ENCODE data around the gene NTMT1. TPM values are rescaled to one million over a fixed set of nuclear protein-coding genes. Genes with fewer than 3 reads are reported as not detected.

Gene NTMT1
- total RNA-seq, 3 donors from 2014 or later, result 22.0 to 32.0 (median 26.2) TPM

GRCh38 chr9:129676975-129677374 is 51.0 kb downstream of the NTMT1 start:
- TF ChIP-seq CTCF (IDR thresholded peaks at IDR 0.05), result no peak
- DNase-seq, result no peak

GRCh38 chr9:129677456-129677855 is 51.5 kb downstream of the NTMT1 start:
- Histone ChIP-seq H3K9me3 (no peaks in the 10 kb centered on the region), H3K36me3 (ENCODE audit: low read depth) (no peaks in the 10 kb centered on the region), H3K4me1 (ENCODE audit: low read depth) (no peaks in the 10 kb centered on the region), H3K4me3 (no peak overlapping the region)
- TF ChIP-seq CTCF (IDR thresholded peaks at IDR 0.05), result no peak
- DNase-seq (no peak), ATAC-seq (no peak)
- intact Hi-C loops (cut with DNase I, micrococcal nuclease), result no loop called here

More at GRCh38 chr9:129676975-129677374, 51.0 kb downstream of the NTMT1 start:
- ATAC-seq, result peak; percentile 66
- Histone ChIP-seq H3K4me3 (no peak overlapping the region), H3K36me3 (ENCODE audit: low read depth) (no peaks in the 10 kb centered on the region), H3K9me3 (no peaks in the 10 kb centered on the region), H3K4me1 (ENCODE audit: low read depth) (no peaks in the 10 kb centered on the region)
- intact Hi-C loops (cut with DNase I, micrococcal nuclease), result no loop called here

GRCh38 chr9:129678844-129679243 is 52.9 kb downstream of the NTMT1 start:
- intact Hi-C loops (cut with DNase I, micrococcal nuclease), result no loop called here

GRCh38 chr9:129679537-129679936 is 53.6 kb downstream of the NTMT1 start:
- H3K4me3 ChIP-seq, result no peak overlapping the region
- no peaks in the 10 kb centered on the region for H3K36me3 ChIP-seq (ENCODE audit: low read depth)
- no peak for DNase-seq
- no peak for ATAC-seq
- H3K9me3 ChIP-seq, result no peaks in the 10 kb centered on the region
- no peaks in the 10 kb centered on the region for H3K4me1 ChIP-seq (ENCODE audit: low read depth)
- intact Hi-C loops (cut with DNase I, micrococcal nuclease), result no loop called here
- TF ChIP-seq CTCF (IDR thresholded peaks at IDR 0.05), result no peak

More at GRCh38 chr9:129678844-129679243, 52.9 kb downstream of the NTMT1 start:
- Histone ChIP-seq H3K4me3 (no peak overlapping the region), H3K4me1 (ENCODE audit: low read depth) (no peaks in the 10 kb centered on the region), H3K9me3 (no peaks in the 10 kb centered on the region), H3K36me3 (ENCODE audit: low read depth) (no peaks in the 10 kb centered on the region)
- DNase-seq (no peak), ATAC-seq (no peak)
- TF ChIP-seq CTCF (IDR thresholded peaks at IDR 0.05), result no peak

- Histone ChIP-seq H3K4me1 (ENCODE audit: low read depth) (no peaks in the 10 kb centered on the region), H3K9me3 (no peaks in the 10 kb centered on the region), H3K36me3 (ENCODE audit: low read depth) (no peaks in the 10 kb centered on the region), H3K4me3 (no peak overlapping the region)
- ATAC-seq (no peak), DNase-seq (no peak)
- TF ChIP-seq CTCF (IDR thresholded peaks at IDR 0.05), result no peak
- intact Hi-C loops (cut with DNase I, micrococcal nuclease), result no loop called here
Measured at GRCh38 chr9:129681924-129682323, 56.0 kb downstream of the NTMT1 start.

- peak; percentile 64 to 74 (median 71) for DNase-seq
- Histone ChIP-seq H3K36me3 (ENCODE audit: low read depth) (no peaks in the 10 kb centered on the region), H3K9me3 (no peaks in the 10 kb centered on the region), H3K4me3 (no peak overlapping the region), H3K4me1 (ENCODE audit: low read depth) (no peaks in the 10 kb centered on the region)
- ATAC-seq, result peak; percentile 93
- no peak for TF ChIP-seq CTCF (IDR thresholded peaks at IDR 0.05)
- intact Hi-C loops (cut with DNase I, micrococcal nuclease), result no loop called here
Measured at GRCh38 chr9:129682381-129682780, 56.4 kb downstream of the NTMT1 start.

Measured in mucosa of descending colon (tissue), 3 donors.